ENCODE measurements around the gene RGS14.

The RGS14 gene

GRCh38 chr5:177382423-177383029 lies 24.8 kb downstream of the RGS14 start:
- FAIRE-seq = no peak

- no peak for FAIRE-seq
These were observed 25.5 kb downstream of the RGS14 start for GRCh38 chr5:177383181-177383580.

- no peak for FAIRE-seq
These were observed 26.4 kb downstream of the RGS14 start, which contains the start of gene SLC34A1 for GRCh38 chr5:177384134-177384533. Gene SLC34A1 (plus strand): TSS chr5:177384434. CDS start chr5:177385742, 1,308 bp downstream.

- no peak for FAIRE-seq
These were observed 28.0 kb downstream of the RGS14 start for GRCh38 chr5:177385720-177386119.

- FAIRE-seq = no peak
These were observed 28.8 kb downstream of the RGS14 start for GRCh38 chr5:177386542-177386941.

- no peak for FAIRE-seq
These were observed 29.7 kb downstream of the RGS14 start for GRCh38 chr5:177387405-177387804.

- FAIRE-seq = no peak
These were observed 30.9 kb downstream of the RGS14 start for GRCh38 chr5:177388521-177389052.

GRCh38 chr5:177389241-177390169 lies 31.8 kb downstream of the RGS14 start:
- no peak for FAIRE-seq

- FAIRE-seq = no peak
These were observed 32.9 kb downstream of the RGS14 start for GRCh38 chr5:177390363-177391300.

GRCh38 chr5:177392765-177393164 lies 35.0 kb downstream of the RGS14 start:
- FAIRE-seq = no peak

GRCh38 chr5:177393206-177393765 lies 35.6 kb downstream of the RGS14 start:
- FAIRE-seq = no peak

GRCh38 chr5:177393990-177394389 lies 36.3 kb downstream of the RGS14 start:
- no peak for FAIRE-seq

- no peak for FAIRE-seq
These were observed 38.4 kb downstream of the RGS14 start for GRCh38 chr5:177396078-177396477.

GRCh38 chr5:177396807-177397206 lies 39.1 kb downstream of the RGS14 start:
- FAIRE-seq = no peak

GRCh38 chr5:177397875-177398390 lies 40.2 kb downstream of the RGS14 start:
- no peak for FAIRE-seq

- FAIRE-seq = no peak
These were observed 42.5 kb downstream of the RGS14 start, which contains the start of gene PFN3 for GRCh38 chr5:177399997-177400868. Gene PFN3 (minus strand): TSS chr5:177400661. CDS start chr5:177400576, 85 bp downstream.

- FAIRE-seq = no peak
These were observed 44.7 kb downstream of the RGS14 start for GRCh38 chr5:177402271-177403043.

- no peak for FAIRE-seq
These were observed 45.5 kb downstream of the RGS14 start for GRCh38 chr5:177403102-177403791.

Measured in colon (tissue), 2 donors.